Measurements from ENCODE around the gene NUP98.

DNA sequence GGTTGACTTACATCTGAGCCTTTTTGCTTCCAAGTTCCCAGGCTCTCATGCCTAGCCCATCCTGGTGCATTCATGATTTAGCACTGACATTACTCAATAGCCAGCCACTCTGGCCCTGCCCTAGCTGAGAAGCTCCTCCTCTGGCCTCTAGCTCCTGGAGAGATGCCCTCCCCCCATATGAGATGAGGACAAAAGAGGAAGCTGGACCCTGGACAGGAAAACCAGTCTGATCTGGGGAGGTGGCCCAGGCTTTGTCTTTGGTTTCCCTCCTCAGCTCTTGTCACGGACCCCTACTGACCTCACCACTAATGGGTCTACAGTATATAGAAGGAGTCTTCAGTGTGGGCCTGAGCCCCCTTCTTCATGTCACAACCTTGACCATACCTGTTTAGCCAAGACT, 40.4 kb upstream of the NUP98 start:
- TF ChIP-seq, protein P1, sequence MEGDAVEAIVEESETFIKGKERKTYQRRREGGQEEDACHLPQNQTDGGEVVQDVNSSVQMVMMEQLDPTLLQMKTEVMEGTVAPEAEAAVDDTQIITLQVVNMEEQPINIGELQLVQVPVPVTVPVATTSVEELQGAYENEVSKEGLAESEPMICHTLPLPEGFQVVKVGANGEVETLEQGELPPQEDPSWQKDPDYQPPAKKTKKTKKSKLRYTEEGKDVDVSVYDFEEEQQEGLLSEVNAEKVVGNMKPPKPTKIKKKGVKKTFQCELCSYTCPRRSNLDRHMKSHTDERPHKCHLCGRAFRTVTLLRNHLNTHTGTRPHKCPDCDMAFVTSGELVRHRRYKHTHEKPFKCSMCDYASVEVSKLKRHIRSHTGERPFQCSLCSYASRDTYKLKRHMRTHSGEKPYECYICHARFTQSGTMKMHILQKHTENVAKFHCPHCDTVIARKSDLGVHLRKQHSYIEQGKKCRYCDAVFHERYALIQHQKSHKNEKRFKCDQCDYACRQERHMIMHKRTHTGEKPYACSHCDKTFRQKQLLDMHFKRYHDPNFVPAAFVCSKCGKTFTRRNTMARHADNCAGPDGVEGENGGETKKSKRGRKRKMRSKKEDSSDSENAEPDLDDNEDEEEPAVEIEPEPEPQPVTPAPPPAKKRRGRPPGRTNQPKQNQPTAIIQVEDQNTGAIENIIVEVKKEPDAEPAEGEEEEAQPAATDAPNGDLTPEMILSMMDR (conservative IDR thresholded peaks at IDR 0.05; ENCODE audit: low read depth, low read length) = no peak
- TF ChIP-seq EZH2 (IDR thresholded peaks at IDR 0.05; ENCODE audit: borderline replicate concordance, low read depth, low read length, poor library complexity, severe bottlenecking) = no peak

All from A673 (cell line).